SK-N-SH (cell line): ENCODE results near the gene SLX4IP. TPM values are rescaled to one million over a fixed set of nuclear protein-coding genes. Genes with fewer than 3 reads are reported as not detected.

Experiments used
- CTCF ChIA-PET: fragments of 300-600, 350-600 bp; formaldehyde crosslinking; extraction: SDS; loops from one replicate; lab custom pipeline; 2021; lab: Yijun Ruan, JAX
- POLR2A ChIA-PET: fragments of 350-600 bp; sonication (Branson Sonifier 250); formaldehyde crosslinking; extraction: SDS; loops from one replicate; lab custom pipeline; 2020; ENCODE audit warnings: antibody characterized with exemption, inconsistent platforms; lab: Yijun Ruan, JAX
- DNase-seq: peaks from one replicate; pipeline ENCODE4 v3.0.0; 2012
- H2AFZ ChIP-seq: fragments of 200-600 bp; sonication (generic); 2 replicates; pipeline ENCODE4 v1.8.1; 2016; ENCODE audit warnings: antibody characterized with exemption, mild to moderate bottlenecking, low read depth
- H3F3A ChIP-seq: fragments of 200-600 bp; sonication (generic); replicated peaks from 2 replicates; pipeline ENCODE3; 2016; ENCODE audit warnings: antibody characterized with exemption, mild to moderate bottlenecking; ENCODE audit not compliant: insufficient read depth
- H3K27ac ChIP-seq, 2 experiments: fragments of 200-500 bp in 1 of 2; fragments of 200-600 bp in 1 of 2; sonication (Bioruptor generic) in 1 of 2; sonication (generic), shearing (Covaris generic) in 1 of 2; 2 replicates each; pipeline versions ENCODE4 v1.5.1 to v1.6.1; 2014 to 2016; ENCODE audit warnings: low read depth in 2 of 2, inconsistent platforms in 1 of 2, low read length in 1 of 2, mild to moderate bottlenecking in 1 of 2, mixed read lengths in 1 of 2
- H3K27me3 ChIP-seq: fragments of 200-600 bp; sonication (generic), shearing (Covaris generic); 2 replicates; pipeline ENCODE4 v1.6.1; 2016; ENCODE audit warnings: mixed run types; ENCODE audit not compliant: insufficient read depth
- H3K36me3 ChIP-seq, 2 experiments: fragments of 200-500 bp in 1 of 2; fragments of 200-600 bp in 1 of 2; sonication (Bioruptor generic) in 1 of 2; sonication (generic) in 1 of 2; replicated peaks in 1 of 2; 2 replicates each; pipeline versions ENCODE3 to v1.5.1; 2014 to 2016; ENCODE audit warnings: low read length in 1 of 2, mild to moderate bottlenecking in 1 of 2; ENCODE audit not compliant: insufficient read depth in 2 of 2, control insufficient read depth in 1 of 2
- H3K4me1 ChIP-seq, 2 experiments: fragments of 200-500 bp in 1 of 2; fragments of 200-600 bp in 1 of 2; sonication (Bioruptor generic) in 1 of 2; sonication (generic), shearing (Covaris generic) in 1 of 2; 2 replicates each; pipeline versions ENCODE4 v1.5.1 to v1.6.1; 2014 to 2016; ENCODE audit warnings: low read depth in 1 of 2, low read length in 1 of 2, mixed run types in 1 of 2; ENCODE audit not compliant: insufficient read depth in 2 of 2, control insufficient read depth in 1 of 2
- H3K4me2 ChIP-seq: fragments of 200-600 bp; sonication (generic), shearing (Covaris generic); 2 replicates; pipeline ENCODE4 v1.6.1; 2017; ENCODE audit warnings: mixed run types
- H3K4me3 ChIP-seq, 2 experiments: fragments of 200-500 bp in 1 of 2; fragments of 200-600 bp in 1 of 2; sonication (Bioruptor generic) in 1 of 2; sonication (generic), shearing (Covaris generic) in 1 of 2; 2 replicates each; pipeline versions ENCODE4 v1.5.1 to v1.8.1; 2014 to 2016; ENCODE audit warnings: low read depth in 2 of 2, inconsistent platforms in 1 of 2, low read length in 1 of 2, mild to moderate bottlenecking in 1 of 2, mixed read lengths in 1 of 2, moderate library complexity in 1 of 2
- H3K79me2 ChIP-seq: fragments of 200-600 bp; sonication (generic); 2 replicates; pipeline ENCODE4 v1.8.1; 2017; ENCODE audit warnings: mild to moderate bottlenecking; ENCODE audit not compliant: insufficient read depth
- H3K9ac ChIP-seq: fragments of 200-600 bp; sonication (generic); 2 replicates; pipeline ENCODE4 v1.6.1; 2017; ENCODE audit warnings: mixed run types
- H3K9me2 ChIP-seq: fragments of 200-600 bp; sonication (generic); 2 replicates; pipeline ENCODE4 v1.6.1; 2017; ENCODE audit warnings: mixed run types
- H3K9me3 ChIP-seq: fragments of 200-600 bp; sonication (generic); 2 replicates; pipeline ENCODE4 v1.6.1; 2017; ENCODE audit warnings: mixed run types, mild to moderate bottlenecking, moderate library complexity
- H4K20me1 ChIP-seq: fragments of 200-600 bp; sonication (generic); 2 replicates; pipeline ENCODE4 v1.6.1; 2017; ENCODE audit warnings: mild to moderate bottlenecking, mixed run types; ENCODE audit not compliant: insufficient read depth
- ELF1 ChIP-seq: IDR thresholded peaks from 2 replicates; pipeline ENCODE4 v1.4.0; 2012
- FOSL2 ChIP-seq: IDR thresholded peaks from 2 replicates; pipeline ENCODE4 v1.4.0; 2012; ENCODE audit warnings: low read depth, mild to moderate bottlenecking, moderate library complexity, borderline replicate concordance
- FOXJ3 ChIP-seq: sonication (generic); formaldehyde crosslinking; IDR thresholded peaks from 2 replicates; pipeline ENCODE4 v1.5.1; 2020; ENCODE audit warnings: mild to moderate bottlenecking, missing genetic modification reagents
- FOXM1 ChIP-seq: IDR thresholded peaks from 2 replicates; pipeline ENCODE4 v1.4.0; 2012; ENCODE audit warnings: low read depth, mild to moderate bottlenecking
- GABPA ChIP-seq: IDR thresholded peaks from 2 replicates; pipeline ENCODE4 v1.4.0; 2012; ENCODE audit warnings: low read depth, mild to moderate bottlenecking
- MXI1 ChIP-seq: IDR thresholded peaks from 2 replicates; pipeline ENCODE4 v1.6.1; 2012; ENCODE audit warnings: mild to moderate bottlenecking, low read depth, low read length, improper control_type of control experiment
- NFIC ChIP-seq: IDR thresholded peaks from 2 replicates; pipeline ENCODE4 v1.4.0; 2012; ENCODE audit warnings: borderline replicate concordance
- NRF1 ChIP-seq: IDR thresholded peaks from 2 replicates; pipeline ENCODE4 v1.6.1; 2012; ENCODE audit warnings: low read depth, mild to moderate bottlenecking, low read length
- RXRA ChIP-seq: IDR thresholded peaks from 2 replicates; pipeline ENCODE4 v1.4.0; 2012; ENCODE audit warnings: low read depth, mild to moderate bottlenecking, borderline replicate concordance
- SIN3A ChIP-seq: IDR thresholded peaks from 2 replicates; pipeline ENCODE4 v1.6.1; 2012; ENCODE audit warnings: low read depth, mild to moderate bottlenecking, low read length, moderate library complexity, borderline replicate concordance
- TAF1 ChIP-seq: IDR thresholded peaks from 2 replicates; pipeline ENCODE4 v1.6.1; 2012; ENCODE audit warnings: low read depth, mild to moderate bottlenecking, low read length, moderate library complexity, borderline replicate concordance
- TCF12 ChIP-seq: IDR thresholded peaks from 2 replicates; pipeline ENCODE4 v1.4.0; 2012
- USF2 ChIP-seq: fragments of 150-350 bp; IDR thresholded peaks from 2 replicates; pipeline ENCODE4 v1.6.1; 2017; ENCODE audit warnings: antibody characterized with exemption, low read length, low read depth, borderline replicate concordance
- ZBTB33 ChIP-seq: IDR thresholded peaks from 2 replicates; pipeline ENCODE4 v1.4.0; 2012; ENCODE audit warnings: low read depth, borderline replicate concordance
- WGBS: methylation state at CpG from one replicate; pipeline ENCODE4 v1.1.6; 2017; ENCODE audit warnings: low lambda C conversion rate; 5-methylcytosine and 5-hydroxymethylcytosine counted together
- polyA plus RNA-seq, 3 experiments: library from polyadenylated mRNA; depleted of rRNA; stranded (reverse); fragments of >200 nt; gene quantifications; 2 replicates each; pipeline ENCODE4 v1.2.3, GENCODE V29; 2012
- TF ChIP-seq, protein P1 (sequence below): IDR thresholded peaks from 2 replicates; pipeline ENCODE4 v1.6.1; 2012; ENCODE audit warnings: mild to moderate bottlenecking, low read depth, low read length, moderate library complexity
- TF ChIP-seq, protein P2 (sequence below): fragments of 200-600 bp; sonication (generic); IDR thresholded peaks from 2 replicates; pipeline ENCODE4 v1.6.1; 2017; ENCODE audit warnings: antibody characterized with exemption, mild to moderate bottlenecking, moderate library complexity
- TF ChIP-seq, protein P3 (sequence below): IDR thresholded peaks from 2 replicates; pipeline ENCODE4 v1.4.0; 2012; ENCODE audit warnings: low read depth

SLX4IP gene
- polyA plus RNA-seq, 1 of the 3 experiments (the other 2 are of a cell fraction) = 1.3 TPM

DNA sequence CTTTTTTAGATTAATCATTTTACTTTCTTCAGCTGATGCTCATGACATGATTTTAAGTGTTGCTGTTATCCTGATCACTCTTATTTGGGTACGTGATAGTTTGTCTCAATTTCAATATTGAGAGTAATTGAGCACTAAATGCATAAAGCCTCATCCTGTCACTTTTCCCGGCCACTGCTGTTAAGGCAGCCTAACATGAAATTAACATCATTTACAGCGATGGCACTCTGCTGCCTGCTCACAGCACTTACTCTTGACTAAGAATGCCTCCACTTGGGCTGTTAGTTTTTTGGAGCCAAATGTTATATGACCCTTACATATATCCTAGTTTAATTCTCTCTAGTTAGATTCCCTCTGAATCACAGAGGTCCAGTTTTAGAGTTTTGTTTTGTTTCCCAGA is 107.3 kb downstream of the SLX4IP start (continued):
- TF ChIP-seq ZBTB33 (no peak), MXI1 (no peak), USF2 (no peak), ELF1 (no peak), FOXM1 (no peak)
- TF ChIP-seq, protein P1, sequence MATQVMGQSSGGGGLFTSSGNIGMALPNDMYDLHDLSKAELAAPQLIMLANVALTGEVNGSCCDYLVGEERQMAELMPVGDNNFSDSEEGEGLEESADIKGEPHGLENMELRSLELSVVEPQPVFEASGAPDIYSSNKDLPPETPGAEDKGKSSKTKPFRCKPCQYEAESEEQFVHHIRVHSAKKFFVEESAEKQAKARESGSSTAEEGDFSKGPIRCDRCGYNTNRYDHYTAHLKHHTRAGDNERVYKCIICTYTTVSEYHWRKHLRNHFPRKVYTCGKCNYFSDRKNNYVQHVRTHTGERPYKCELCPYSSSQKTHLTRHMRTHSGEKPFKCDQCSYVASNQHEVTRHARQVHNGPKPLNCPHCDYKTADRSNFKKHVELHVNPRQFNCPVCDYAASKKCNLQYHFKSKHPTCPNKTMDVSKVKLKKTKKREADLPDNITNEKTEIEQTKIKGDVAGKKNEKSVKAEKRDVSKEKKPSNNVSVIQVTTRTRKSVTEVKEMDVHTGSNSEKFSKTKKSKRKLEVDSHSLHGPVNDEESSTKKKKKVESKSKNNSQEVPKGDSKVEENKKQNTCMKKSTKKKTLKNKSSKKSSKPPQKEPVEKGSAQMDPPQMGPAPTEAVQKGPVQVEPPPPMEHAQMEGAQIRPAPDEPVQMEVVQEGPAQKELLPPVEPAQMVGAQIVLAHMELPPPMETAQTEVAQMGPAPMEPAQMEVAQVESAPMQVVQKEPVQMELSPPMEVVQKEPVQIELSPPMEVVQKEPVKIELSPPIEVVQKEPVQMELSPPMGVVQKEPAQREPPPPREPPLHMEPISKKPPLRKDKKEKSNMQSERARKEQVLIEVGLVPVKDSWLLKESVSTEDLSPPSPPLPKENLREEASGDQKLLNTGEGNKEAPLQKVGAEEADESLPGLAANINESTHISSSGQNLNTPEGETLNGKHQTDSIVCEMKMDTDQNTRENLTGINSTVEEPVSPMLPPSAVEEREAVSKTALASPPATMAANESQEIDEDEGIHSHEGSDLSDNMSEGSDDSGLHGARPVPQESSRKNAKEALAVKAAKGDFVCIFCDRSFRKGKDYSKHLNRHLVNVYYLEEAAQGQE = no peak

GRCh38 chr20:10543480-10543879 is 108.4 kb downstream of the SLX4IP start:
- Histone ChIP-seq H3K4me2 (no peak overlapping the region), H3K27ac (no peak overlapping the region), H4K20me1 (no peaks in the 10 kb centered on the region), H3K9ac (no peak overlapping the region), H3K27me3 (no peaks in the 10 kb centered on the region), H2AFZ (no peak overlapping the region), H3K4me3 (no peak overlapping the region), H3K9me2 (no peaks in the 10 kb centered on the region), H3F3A (peaks cover 15% of the 10 kb centered on the region), H3K79me2 (no peaks in the 10 kb centered on the region), H3K36me3 (no peaks in the 10 kb centered on the region), H3K4me1 (peaks cover 2 to 28% of the 10 kb centered on the region in 2 experiments; a peak in 2 of 4 replicates), H3K9me3 (no peaks in the 10 kb centered on the region)
- ChIA-PET CTCF (interaction anchor here (0.9 kb wide), 1 partner anchor 9 kb away, joined by 3 read pairs; no protein-coding TSS in a partner anchor), POLR2A (no interaction called here)
- no peak for DNase-seq
- WGBS = 85% methylated on average over 3 of the region's 3 CpGs
- no peak for TF ChIP-seq NFIC
- TF ChIP-seq FOSL2 = no peak
- TF ChIP-seq NRF1 = no peak
- no peak for TF ChIP-seq FOXJ3 (CRISPR knock-in tag)
- TF ChIP-seq TAF1 = no peak
- no peak for TF ChIP-seq TCF12
- no peak for TF ChIP-seq FOXM1
- TF ChIP-seq ELF1 = no peak
- TF ChIP-seq, protein P2, sequence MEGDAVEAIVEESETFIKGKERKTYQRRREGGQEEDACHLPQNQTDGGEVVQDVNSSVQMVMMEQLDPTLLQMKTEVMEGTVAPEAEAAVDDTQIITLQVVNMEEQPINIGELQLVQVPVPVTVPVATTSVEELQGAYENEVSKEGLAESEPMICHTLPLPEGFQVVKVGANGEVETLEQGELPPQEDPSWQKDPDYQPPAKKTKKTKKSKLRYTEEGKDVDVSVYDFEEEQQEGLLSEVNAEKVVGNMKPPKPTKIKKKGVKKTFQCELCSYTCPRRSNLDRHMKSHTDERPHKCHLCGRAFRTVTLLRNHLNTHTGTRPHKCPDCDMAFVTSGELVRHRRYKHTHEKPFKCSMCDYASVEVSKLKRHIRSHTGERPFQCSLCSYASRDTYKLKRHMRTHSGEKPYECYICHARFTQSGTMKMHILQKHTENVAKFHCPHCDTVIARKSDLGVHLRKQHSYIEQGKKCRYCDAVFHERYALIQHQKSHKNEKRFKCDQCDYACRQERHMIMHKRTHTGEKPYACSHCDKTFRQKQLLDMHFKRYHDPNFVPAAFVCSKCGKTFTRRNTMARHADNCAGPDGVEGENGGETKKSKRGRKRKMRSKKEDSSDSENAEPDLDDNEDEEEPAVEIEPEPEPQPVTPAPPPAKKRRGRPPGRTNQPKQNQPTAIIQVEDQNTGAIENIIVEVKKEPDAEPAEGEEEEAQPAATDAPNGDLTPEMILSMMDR = no peak
- no peak for TF ChIP-seq RXRA
- TF ChIP-seq, protein P3, sequence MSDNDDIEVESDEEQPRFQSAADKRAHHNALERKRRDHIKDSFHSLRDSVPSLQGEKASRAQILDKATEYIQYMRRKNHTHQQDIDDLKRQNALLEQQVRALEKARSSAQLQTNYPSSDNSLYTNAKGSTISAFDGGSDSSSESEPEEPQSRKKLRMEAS = no peak
- TF ChIP-seq GABPA = no peak
- no peak for TF ChIP-seq SIN3A
